ENCODE results near the gene CEACAM5. TPM values are rescaled to one million over a fixed set of nuclear protein-coding genes. Genes with fewer than 3 reads are reported as not detected.

CEACAM5 gene
- total RNA-seq: not detected in 2 replicates

DNA sequence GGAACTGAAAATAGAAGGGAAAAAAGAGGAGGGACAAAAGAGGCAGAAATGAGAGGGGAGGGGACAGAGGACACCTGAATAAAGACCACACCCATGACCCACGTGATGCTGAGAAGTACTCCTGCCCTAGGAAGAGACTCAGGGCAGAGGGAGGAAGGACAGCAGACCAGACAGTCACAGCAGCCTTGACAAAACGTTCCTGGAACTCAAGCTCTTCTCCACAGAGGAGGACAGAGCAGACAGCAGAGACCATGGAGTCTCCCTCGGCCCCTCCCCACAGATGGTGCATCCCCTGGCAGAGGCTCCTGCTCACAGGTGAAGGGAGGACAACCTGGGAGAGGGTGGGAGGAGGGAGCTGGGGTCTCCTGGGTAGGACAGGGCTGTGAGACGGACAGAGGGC is at the start of gene CEACAM5:
Gene CEACAM5 (plus strand): TSS at position 146 of the 400 bp plus-strand sequence. CDS start 106 bp downstream, at position 252.
- no peak for DNase-seq (ENCODE audit: extremely low read depth, low read depth, low spot score)

DNA sequence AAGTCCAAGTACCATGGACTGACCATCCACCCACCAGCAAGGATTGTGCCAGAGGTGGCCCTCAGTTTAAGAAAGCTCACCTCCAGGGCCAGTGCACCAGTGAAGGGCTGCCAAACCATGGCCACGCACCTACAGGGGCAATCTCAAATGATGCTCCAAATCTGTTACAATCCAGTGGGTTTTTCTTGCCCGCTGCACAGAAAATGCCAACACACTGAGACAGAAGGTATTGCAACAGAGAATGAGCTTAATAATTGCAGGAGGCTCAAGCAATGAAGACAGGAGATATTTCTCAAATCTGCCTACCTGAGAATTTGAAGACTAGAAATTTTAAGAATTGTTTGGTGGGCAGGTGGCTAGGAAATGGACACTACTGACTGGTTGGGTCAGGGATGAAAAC is 42.4 kb upstream of the CEACAM5 start:
- no peak for DNase-seq (ENCODE audit: extremely low read depth, low read depth, low spot score)

DNA sequence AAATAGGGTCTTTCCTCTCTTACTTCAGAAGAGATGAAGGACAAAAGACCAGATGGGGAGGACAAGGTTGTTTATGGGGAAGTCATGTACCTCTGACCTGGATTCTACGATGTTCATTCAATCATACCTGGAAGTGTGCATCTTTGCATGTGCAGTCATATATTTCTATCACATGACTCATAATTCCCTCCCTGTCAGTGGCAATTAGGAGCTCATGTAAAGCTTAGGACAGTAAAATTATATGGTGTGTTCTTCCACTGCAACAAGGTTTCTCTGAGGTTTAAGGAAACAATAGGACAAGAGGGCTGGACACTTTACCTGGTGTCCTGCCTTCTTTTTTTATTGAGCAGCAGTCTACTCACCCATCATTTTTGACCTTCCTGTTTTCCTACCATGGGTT is 40.1 kb upstream of the CEACAM5 start:
- no peak for DNase-seq (ENCODE audit: extremely low read depth, low read depth, low spot score)

DNA sequence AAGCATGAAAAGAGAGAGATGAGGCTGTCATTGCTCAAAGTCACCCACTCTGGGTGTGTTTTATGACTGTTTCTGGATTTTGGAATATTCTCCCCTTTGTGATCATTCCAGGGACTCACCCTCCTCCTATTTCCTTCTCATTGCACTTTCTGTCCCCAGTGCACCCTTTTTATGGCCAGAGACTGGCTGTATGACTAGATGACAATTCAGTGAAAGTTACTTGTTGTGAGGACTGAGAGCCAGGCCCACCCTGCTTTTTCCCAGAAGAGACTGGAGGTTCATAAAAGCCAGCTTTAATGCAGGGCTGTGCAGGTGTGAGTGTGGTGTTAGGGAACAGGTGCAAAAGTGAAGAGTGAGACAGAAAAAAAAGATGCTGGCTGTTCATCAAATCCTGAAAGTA is 37.7 kb upstream of the CEACAM5 start:
- DNase-seq (ENCODE audit: extremely low read depth, low read depth, low spot score): no peak

DNA sequence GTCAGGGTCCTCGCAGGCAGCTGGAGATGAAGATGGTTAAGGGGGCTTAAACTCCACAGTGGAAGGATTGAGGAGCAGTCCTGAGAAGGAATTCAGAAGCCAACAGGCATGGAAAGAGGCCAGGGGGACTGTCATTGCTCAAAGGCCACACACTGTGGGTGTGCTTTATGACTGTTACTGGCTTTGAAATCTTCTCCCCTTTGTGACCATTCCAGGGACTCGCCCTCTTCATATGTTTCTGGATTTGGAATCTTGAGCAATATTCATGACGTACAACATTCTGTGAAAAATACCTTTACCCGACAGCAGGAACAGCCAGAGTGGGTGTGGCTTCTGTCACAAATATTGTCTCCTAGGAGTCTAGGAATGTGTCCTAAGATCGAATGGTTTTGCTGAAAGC is 36.9 kb upstream of the CEACAM5 start:
- DNase-seq (ENCODE audit: extremely low read depth, low read depth, low spot score): no peak

DNA sequence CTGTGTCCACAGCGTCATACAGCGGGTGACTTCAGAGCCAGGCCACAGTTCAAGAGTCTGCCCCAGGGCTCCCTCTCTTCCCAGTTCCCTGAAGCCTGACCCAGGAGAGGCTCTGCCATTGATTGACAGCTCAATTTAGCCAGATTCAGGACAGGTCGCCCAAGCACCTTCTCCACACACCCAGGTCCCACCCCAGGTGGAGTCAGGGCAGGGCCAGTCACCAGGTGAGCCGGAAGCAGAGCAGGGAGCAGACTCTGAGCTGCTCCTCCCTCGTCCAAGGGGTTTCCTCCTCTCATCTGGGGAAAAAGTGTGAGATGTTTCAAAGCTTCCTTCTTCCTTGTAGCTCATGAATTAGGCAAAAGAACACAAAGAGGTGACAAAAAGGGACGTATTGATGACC is 26.0 kb upstream of the CEACAM5 start:
- DNase-seq (ENCODE audit: extremely low read depth, low read depth, low spot score): no peak

DNA sequence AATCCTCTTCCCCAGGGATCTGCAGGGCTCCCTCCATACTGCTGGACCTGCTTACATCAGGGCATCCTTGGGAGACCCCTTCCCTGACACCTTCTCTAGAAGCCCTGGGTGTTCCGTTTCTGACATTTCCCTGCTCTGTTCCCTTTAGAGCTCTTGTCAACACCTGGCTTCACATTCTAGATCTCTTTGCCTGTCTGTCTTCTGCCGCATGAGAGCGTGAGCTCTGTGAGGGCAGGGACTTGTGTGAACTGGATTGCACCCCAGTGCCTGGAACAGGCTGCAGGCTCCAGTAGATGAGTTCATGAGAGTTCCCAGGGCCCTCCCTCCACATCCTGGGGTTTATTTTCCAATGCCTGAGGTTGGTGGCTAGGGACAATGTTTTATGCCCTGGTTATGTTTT is 21.0 kb upstream of the CEACAM5 start:
- no peak for DNase-seq (ENCODE audit: extremely low read depth, low read depth, low spot score)

DNA sequence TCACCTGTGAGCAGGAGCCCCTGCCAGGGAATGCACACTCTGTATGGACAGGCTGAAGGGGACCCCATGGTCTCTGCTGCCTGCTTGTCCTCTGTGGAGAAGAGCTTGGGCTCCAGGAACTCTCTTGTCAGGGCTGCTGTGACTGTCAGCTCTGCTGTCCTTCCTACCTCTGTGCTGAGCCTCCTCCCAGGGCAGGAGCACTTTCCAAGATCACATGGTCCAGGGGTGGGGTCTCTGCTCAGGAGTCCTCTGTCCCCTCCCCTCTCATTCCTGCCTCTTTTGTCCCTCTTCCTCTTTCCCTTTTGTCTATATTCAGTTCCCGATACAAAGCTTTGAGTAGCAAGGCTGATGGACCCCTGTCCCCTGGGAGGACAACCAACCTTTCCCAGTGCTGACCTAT is 20.3 kb upstream of the CEACAM5 start, which contains the start of gene CEACAM7:
Gene CEACAM7 (minus strand): TSS at position 173 of the 400 bp plus-strand sequence. CDS start 105 bp downstream, at position 68.
- no peak for DNase-seq (ENCODE audit: extremely low read depth, low read depth, low spot score)

DNA sequence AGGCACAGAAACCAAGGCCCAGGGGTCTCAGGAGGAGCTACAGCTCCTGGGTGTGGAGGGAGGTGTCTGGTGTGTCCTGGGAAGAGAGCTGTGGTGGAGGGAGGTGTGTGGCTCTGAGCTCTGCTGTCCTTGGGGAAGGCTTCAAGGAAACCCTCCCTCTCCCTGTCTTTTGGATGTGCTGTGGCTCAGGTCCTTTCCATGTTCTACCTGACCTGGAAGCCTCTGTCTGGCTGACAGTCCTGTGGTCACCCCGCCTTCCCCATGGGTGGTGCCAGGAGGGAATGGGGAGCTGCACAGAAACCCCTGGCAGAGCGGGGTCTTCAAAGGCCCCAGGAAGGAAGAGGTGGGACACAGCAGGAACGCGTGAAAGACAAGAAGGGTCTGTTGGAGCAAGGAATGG is 19.7 kb upstream of the CEACAM5 start:
- DNase-seq (ENCODE audit: extremely low read depth, low read depth, low spot score): no peak

DNA sequence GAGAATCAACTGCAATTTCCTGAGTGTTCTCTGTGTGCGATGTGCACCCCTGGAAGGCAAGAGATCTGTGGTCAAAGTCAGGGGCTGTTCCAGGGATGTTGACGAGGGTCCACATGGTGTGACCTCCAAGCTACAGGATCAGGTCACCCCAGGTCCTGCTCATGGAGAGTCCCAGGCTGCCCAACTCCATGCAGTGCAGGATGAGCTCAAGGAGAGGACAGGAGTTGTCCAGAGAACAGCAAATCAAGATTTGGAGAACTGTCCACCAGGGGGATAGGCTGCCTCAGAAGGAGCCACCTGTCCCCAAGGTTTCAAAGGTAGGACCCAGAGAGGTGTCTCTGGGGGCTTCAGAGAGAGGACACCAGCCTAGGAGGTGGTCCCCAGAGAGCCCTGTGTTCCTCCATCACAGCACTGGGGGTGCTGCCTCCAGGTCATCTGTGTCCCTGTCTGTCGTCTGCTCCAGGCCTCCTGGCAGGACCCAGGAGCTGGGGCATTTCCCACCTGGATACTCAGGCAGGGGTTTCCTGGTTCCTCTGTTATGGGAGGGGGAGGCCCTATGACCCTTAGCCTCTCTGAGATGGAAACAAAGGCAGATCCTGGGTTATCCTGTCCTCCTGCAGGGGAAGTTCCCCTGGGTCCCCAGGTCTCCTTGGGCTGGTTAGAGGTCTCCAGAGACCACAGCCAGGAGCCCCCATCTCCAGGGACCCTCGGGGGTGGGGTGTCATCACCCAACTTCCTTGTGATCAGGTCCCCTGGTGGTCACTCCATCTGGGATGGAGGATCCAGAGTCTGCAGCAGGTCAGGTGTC is 18.2 kb upstream of the CEACAM5 start:
- no peak for DNase-seq (ENCODE audit: extremely low read depth, low read depth, low spot score)

DNA sequence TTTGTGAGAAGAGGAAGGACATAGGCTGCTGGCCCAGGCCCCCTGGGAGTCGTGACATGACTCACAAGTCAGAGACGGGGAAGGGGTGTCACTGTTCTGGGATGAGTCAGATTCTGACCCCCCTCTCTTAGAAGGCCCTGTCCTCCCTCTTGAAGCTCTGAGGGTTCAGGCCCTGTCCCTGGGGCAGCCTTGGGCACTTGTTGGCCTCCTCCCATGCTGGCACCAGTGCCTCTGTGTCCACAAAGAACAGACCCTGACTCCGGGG is 17.7 kb upstream of the CEACAM5 start:
- no peak for DNase-seq (ENCODE audit: extremely low read depth, low read depth, low spot score)

DNA sequence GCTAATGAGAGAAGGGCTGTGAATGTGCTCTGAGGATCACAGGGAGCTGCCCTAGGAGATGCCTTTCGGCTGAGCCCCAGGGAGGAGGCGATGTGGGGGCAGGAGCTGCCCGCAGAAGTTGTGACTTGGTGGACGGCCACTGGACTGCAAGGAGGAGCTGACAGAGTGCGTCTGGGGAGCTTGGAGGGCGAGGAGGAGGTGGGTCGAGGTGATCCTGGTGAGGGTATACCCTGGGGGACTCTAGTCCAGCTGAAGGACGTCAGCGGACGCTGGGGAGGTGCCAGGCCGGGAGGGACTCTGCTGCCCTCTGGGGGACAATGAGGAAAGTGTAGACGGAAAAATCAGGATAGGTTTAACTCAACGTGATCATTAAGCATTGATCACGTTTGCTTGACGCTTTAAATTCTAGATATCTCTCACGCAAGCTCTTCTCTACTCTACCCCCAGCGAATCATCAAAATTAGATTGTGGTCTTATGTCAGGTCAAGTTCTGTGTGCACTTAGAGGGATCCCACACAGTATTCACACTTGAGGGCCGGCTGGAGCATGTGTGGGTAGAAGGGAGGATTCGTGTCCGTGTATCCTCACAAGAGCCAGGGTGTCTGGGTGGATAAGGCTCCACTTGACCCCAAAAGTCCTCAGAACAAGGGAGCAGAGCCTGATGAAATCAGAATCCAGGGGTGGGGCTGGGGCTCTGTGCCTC is 17.0 kb upstream of the CEACAM5 start:
- no peak for DNase-seq (ENCODE audit: extremely low read depth, low read depth, low spot score)

DNA sequence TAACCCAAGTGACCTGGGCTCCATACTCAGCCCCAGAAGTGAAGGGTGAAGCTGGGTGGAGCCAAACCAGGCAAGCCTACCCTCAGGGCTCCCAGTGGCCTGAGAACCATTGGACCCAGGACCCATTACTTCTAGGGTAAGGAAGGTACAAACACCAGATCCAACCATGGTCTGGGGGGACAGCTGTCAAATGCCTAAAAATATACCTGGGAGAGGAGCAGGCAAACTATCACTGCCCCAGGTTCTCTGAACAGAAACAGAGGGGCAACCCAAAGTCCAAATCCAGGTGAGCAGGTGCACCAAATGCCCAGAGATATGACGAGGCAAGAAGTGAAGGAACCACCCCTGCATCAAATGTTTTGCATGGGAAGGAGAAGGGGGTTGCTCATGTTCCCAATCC is 14.2 kb upstream of the CEACAM5 start:
- no peak for DNase-seq (ENCODE audit: extremely low read depth, low read depth, low spot score)

DNA sequence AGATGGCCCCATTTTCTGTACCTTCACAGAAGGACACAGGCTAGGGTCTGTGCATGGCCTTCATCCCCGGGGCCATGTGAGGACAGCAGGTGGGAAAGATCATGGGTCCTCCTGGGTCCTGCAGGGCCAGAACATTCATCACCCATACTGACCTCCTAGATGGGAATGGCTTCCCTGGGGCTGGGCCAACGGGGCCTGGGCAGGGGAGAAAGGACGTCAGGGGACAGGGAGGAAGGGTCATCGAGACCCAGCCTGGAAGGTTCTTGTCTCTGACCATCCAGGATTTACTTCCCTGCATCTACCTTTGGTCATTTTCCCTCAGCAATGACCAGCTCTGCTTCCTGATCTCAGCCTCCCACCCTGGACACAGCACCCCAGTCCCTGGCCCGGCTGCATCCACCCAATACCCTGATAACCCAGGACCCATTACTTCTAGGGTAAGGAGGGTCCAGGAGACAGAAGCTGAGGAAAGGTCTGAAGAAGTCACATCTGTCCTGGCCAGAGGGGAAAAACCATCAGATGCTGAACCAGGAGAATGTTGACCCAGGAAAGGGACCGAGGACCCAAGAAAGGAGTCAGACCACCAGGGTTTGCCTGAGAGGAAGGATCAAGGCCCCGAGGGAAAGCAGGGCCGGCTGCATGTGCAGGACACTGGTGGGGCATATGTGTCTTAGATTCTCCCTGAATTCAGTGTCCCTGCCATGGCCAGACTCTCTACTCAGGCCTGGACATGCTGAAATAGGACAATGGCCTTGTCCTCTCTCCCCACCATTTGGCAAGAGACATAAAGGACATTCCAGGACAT is 13.4 kb upstream of the CEACAM5 start:
- no peak for DNase-seq (ENCODE audit: extremely low read depth, low read depth, low spot score)

DNA sequence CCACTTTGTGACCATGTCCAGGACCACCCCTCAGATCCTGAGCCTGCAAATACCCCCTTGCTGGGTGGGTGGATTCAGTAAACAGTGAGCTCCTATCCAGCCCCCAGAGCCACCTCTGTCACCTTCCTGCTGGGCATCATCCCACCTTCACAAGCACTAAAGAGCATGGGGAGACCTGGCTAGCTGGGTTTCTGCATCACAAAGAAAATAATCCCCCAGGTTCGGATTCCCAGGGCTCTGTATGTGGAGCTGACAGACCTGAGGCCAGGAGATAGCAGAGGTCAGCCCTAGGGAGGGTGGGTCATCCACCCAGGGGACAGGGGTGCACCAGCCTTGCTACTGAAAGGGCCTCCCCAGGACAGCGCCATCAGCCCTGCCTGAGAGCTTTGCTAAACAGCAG is 12.7 kb upstream of the CEACAM5 start:
- no peak for DNase-seq (ENCODE audit: extremely low read depth, low read depth, low spot score)

DNA sequence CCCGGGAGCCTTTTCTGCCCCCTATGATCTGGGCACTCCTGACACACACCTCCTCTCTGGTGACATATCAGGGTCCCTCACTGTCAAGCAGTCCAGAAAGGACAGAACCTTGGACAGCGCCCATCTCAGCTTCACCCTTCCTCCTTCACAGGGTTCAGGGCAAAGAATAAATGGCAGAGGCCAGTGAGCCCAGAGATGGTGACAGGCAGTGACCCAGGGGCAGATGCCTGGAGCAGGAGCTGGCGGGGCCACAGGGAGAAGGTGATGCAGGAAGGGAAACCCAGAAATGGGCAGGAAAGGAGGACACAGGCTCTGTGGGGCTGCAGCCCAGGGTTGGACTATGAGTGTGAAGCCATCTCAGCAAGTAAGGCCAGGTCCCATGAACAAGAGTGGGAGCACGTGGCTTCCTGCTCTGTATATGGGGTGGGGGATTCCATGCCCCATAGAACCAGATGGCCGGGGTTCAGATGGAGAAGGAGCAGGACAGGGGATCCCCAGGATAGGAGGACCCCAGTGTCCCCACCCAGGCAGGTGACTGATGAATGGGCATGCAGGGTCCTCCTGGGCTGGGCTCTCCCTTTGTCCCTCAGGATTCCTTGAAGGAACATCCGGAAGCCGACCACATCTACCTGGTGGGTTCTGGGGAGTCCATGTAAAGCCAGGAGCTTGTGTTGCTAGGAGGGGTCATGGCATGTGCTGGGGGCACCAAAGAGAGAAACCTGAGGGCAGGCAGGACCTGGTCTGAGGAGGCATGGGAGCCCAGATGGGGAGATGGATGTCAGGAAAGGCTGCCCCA is 11.8 kb upstream of the CEACAM5 start:
- DNase-seq (ENCODE audit: extremely low read depth, low read depth, low spot score): no peak

DNA sequence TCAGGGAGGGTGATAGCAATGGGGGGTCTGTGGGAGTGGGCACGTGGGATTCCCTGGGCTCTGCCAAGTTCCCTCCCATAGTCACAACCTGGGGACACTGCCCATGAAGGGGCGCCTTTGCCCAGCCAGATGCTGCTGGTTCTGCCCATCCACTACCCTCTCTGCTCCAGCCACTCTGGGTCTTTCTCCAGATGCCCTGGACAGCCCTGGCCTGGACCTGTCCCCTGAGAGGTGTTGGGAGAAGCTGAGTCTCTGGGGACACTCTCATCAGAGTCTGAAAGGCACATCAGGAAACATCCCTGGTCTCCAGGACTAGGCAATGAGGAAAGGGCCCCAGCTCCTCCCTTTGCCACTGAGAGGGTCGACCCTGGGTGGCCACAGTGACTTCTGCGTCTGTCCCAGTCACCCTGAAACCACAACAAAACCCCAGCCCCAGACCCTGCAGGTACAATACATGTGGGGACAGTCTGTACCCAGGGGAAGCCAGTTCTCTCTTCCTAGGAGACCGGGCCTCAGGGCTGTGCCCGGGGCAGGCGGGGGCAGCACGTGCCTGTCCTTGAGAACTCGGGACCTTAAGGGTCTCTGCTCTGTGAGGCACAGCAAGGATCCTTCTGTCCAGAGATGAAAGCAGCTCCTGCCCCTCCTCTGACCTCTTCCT is 11.1 kb upstream of the CEACAM5 start:
- DNase-seq (ENCODE audit: extremely low read depth, low read depth, low spot score): no peak

DNA sequence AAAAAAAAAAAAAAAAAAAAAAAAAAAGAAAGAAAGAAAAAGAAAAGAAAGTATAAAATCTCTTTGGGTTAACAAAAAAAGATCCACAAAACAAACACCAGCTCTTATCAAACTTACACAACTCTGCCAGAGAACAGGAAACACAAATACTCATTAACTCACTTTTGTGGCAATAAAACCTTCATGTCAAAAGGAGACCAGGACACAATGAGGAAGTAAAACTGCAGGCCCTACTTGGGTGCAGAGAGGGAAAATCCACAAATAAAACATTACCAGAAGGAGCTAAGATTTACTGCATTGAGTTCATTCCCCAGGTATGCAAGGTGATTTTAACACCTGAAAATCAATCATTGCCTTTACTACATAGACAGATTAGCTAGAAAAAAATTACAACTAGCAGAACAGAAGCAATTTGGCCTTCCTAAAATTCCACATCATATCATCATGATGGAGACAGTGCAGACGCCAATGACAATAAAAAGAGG is 9.6 kb upstream of the CEACAM5 start:
- no peak for DNase-seq (ENCODE audit: extremely low read depth, low read depth, low spot score)

DNA sequence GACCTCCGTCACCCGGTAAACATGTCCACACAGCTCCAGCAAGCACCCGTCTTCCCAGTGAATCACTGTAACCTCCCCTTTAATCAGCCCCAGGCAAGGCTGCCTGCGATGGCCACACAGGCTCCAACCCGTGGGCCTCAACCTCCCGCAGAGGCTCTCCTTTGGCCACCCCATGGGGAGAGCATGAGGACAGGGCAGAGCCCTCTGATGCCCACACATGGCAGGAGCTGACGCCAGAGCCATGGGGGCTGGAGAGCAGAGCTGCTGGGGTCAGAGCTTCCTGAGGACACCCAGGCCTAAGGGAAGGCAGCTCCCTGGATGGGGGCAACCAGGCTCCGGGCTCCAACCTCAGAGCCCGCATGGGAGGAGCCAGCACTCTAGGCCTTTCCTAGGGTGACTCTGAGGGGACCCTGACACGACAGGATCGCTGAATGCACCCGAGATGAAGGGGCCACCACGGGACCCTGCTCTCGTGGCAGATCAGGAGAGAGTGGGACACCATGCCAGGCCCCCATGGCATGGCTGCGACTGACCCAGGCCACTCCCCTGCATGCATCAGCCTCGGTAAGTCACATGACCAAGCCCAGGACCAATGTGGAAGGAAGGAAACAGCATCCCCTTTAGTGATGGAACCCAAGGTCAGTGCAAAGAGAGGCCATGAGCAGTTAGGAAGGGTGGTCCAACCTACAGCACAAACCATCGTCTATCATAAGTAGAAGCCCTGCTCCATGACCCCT is 9.0 kb upstream of the CEACAM5 start:
- DNase-seq (ENCODE audit: extremely low read depth, low read depth, low spot score): no peak

DNA sequence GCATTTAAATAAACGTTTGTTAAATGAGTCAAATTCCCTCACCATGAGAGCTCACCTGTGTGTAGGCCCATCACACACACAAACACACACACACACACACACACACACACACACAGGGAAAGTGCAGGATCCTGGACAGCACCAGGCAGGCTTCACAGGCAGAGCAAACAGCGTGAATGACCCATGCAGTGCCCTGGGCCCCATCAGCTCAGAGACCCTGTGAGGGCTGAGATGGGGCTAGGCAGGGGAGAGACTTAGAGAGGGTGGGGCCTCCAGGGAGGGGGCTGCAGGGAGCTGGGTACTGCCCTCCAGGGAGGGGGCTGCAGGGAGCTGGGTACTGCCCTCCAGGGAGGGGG is 8.5 kb upstream of the CEACAM5 start:
- DNase-seq (ENCODE audit: extremely low read depth, low read depth, low spot score): no peak
